Activated T-helper 2 cell treated with anti-CD3 and anti-CD28 coated beads, Interferon-gamma antibody, Interleukin-2, Interleukin-4, amounts not matched to agents 10 μg/mL and 5 μg/mL and 100 μg/mL, durations not matched to agents 14 hours and 24 hours and 36 hours (primary cell): ENCODE data around the gene NPR1. TPM values are rescaled to one million over a fixed set of nuclear protein-coding genes. Genes with fewer than 3 reads are reported as not detected.

ENCODE experiments used
- DNase-seq: peaks from one replicate; pipeline ENCODE4 v3.0.0; 2021; ENCODE audit warnings: low spot score
- H3K27ac Mint-ChIP-seq: one replicate; pipeline ENCODE4 v1.8.0; 2021; ENCODE audit warnings: mixed read lengths
- H3K27me3 Mint-ChIP-seq: one replicate; pipeline ENCODE4 v1.8.0; 2021; ENCODE audit warnings: low read depth, mixed read lengths
- H3K36me3 Mint-ChIP-seq: one replicate; pipeline ENCODE4 v1.8.0; 2021; ENCODE audit warnings: low read depth, mixed read lengths
- H3K4me1 Mint-ChIP-seq: one replicate; pipeline ENCODE4 v1.8.0; 2021; ENCODE audit warnings: low read depth, mixed read lengths
- H3K4me3 Mint-ChIP-seq: one replicate; pipeline ENCODE4 v1.8.0; 2021; ENCODE audit warnings: low read depth, mild to moderate bottlenecking, moderate library complexity, mixed read lengths
- H3K9me3 Mint-ChIP-seq: one replicate; pipeline ENCODE4 v1.8.0; 2021; ENCODE audit warnings: mixed read lengths
- intact Hi-C: fragments of 100-400 bp; cut with micrococcal nuclease; formaldehyde crosslinking; loops from one replicate; pipeline ENCODE4 v1.15.1; 2023
- total RNA-seq: library from RNA; stranded (reverse); gene quantifications from 2 replicates; pipeline ENCODE4 v1.2.3, GENCODE V29; 2022

The NPR1 gene
- total RNA-seq, result not detected in 2 replicates

DNA sequence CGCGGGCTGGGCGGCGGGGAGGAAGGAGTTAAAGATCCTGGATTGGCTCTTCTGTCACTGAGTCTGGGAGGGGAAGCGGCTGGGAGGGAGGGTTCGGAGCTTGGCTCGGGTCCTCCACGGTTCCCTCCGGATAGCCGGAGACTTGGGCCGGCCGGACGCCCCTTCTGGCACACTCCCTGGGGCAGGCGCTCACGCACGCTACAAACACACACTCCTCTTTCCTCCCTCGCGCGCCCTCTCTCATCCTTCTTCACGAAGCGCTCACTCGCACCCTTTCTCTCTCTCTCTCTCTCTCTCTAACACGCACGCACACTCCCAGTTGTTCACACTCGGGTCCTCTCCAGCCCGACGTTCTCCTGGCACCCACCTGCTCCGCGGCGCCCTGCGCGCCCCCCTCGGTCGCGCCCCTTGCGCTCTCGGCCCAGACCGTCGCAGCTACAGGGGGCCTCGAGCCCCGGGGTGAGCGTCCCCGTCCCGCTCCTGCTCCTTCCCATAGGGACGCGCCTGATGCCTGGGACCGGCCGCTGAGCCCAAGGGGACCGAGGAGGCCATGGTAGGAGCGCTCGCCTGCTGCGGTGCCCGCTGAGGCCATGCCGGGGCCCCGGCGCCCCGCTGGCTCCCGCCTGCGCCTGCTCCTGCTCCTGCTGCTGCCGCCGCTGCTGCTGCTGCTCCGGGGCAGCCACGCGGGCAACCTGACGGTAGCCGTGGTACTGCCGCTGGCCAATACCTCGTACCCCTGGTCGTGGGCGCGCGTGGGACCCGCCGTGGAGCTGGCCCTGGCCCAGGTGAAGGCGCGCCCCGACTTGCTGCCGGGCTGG, at the start of gene NPR1:
NPR1 (plus strand) TSS at position 170 of the 818 bp plus-strand sequence; CDS start at position 591, 421 bp downstream.
- H3K27ac Mint-ChIP-seq, result no peak within 1 kb of the TSS
- H3K36me3 Mint-ChIP-seq, result no peaks in the 10 kb centered on the region

DNA sequence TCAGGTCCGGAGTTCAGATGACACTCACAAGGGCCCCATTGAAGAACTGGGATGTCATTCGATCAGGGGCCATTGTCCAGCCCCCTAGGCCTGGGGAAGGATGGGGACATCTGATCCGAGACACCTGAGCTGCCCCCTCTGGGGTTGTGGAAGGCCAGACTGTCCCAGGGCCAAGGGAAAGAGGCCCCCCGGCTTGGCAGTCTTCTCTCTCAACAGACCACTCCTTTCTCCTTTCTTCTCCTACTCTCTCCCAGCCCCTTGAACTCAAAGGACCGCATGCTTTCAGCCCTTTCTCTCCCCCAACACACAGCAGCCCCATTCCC, 49.2 kb upstream of the NPR1 start:
- Mint-ChIP-seq H3K27me3 (no peaks in the 10 kb centered on the region), H3K36me3 (peaks cover 8% of the 10 kb centered on the region), H3K9me3 (no peaks in the 10 kb centered on the region), H3K4me1 (peaks cover 19% of the 10 kb centered on the region), H3K4me3 (no peak overlapping the region), H3K27ac (no peak overlapping the region)
- intact Hi-C loops, result no loop called here
- DNase-seq, result no peak

More for the DNA sequence above, at the start of gene NPR1:
- no peak for DNase-seq
- H3K27me3 Mint-ChIP-seq, result peaks cover 43% of the 10 kb centered on the region
- H3K9me3 Mint-ChIP-seq, result no peaks in the 10 kb centered on the region
- intact Hi-C loops, result no loop called here
- H3K4me1 Mint-ChIP-seq, result peaks cover 18% of the 10 kb centered on the region
- peak within 1 kb of the TSS; percentile 71 for H3K4me3 Mint-ChIP-seq

DNA sequence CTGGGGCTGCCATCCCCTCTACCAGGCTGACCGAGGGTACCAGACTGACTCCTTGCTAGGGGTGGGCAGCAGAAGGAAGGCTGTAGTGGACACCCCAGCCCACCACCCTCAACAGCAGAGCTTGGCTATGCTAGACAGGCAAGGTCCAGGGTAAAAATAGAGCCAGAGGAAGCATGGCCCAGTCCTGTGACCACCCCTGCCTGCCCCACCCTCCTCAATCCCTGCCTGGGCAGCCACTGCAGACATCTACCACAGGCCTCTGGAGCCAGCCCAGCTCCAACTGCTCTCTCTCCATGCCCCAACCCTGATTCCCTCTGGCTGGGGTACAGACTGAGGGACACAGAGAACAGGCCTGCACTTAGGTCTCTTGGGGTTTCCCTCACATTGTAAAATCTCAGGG, 48.5 kb upstream of the NPR1 start:
- intact Hi-C loops, result loop anchor here (5.0 kb wide), 1 partner anchor 58 kb away; no protein-coding TSS in a partner anchor
- no peak overlapping the region for H3K27ac Mint-ChIP-seq

DNA sequence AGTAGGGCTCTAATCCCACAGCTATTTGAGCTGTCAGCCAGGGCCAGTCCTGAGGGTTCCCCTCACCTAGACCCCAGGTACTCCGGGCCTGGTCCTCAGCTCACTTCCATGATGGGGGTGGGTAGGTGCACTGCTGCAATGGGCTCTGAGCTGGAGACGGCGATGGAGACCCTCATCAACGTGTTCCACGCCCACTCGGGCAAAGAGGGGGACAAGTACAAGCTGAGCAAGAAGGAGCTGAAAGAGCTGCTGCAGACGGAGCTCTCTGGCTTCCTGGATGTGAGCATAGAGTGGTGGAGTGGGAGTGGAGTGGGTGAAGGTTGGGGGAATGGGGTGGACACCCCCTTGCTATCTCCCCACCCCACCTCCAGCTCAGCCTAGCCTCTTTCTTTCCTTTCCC, 48.1 kb upstream of the NPR1 start:
- DNase-seq, result no peak
- intact Hi-C loops, result loop anchor here (5.0 kb wide), 1 partner anchor 58 kb away; no protein-coding TSS in a partner anchor
- no peak overlapping the region for H3K27ac Mint-ChIP-seq
- H3K27me3 Mint-ChIP-seq, result no peaks in the 10 kb centered on the region
- peaks cover 15% of the 10 kb centered on the region for H3K36me3 Mint-ChIP-seq
- peaks cover 19% of the 10 kb centered on the region for H3K4me1 Mint-ChIP-seq
- H3K4me3 Mint-ChIP-seq, result no peak overlapping the region
- H3K9me3 Mint-ChIP-seq, result no peaks in the 10 kb centered on the region

More for the DNA sequence above, 48.5 kb upstream of the NPR1 start:
- no peak for DNase-seq
- peaks cover 19% of the 10 kb centered on the region for H3K4me1 Mint-ChIP-seq
- H3K36me3 Mint-ChIP-seq, result peaks cover 13% of the 10 kb centered on the region
- H3K27me3 Mint-ChIP-seq, result no peaks in the 10 kb centered on the region
- H3K4me3 Mint-ChIP-seq, result no peak overlapping the region
- no peaks in the 10 kb centered on the region for H3K9me3 Mint-ChIP-seq

DNA sequence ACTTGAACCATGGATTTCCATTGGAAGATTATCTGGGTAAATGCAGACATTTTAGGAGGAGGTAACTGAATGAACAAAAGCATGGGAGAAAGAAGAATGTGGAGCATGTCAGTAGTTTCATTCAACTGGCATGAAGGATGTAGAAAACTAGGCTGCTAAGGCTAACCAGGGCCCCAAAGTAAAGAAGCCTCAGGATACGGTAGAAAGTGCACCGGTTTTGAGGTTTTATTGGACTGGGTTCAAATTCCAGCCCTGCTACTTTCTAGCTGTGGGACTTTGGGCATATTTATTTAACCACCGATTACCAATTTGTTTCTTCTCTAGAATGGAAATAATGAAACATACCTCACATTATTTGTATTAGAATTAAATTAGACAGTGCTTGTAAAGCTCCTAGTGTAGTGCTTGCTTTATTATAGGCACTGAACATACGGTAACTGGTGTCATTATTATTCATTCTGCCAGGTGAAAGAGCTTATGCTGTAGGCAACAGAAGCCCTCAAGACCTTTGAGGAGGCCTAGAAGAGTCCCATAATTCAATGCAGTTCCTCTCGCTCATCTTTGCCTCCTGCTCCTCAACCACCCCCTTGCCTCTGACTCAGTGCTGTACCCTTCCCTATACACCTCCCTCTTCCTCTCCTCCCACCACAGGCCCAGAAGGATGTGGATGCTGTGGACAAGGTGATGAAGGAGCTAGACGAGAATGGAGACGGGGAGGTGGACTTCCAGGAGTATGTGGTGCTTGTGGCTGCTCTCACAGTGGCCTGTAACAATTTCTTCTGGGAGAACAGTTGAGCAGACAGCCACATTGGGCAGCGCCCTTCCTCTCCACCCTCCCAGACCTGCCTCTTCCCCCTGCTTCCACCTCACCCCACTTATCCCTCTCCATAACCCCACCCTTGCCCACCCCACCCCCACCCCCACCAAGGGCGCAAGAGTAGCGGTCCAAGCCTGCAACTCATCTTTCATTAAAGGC, 47.2 kb upstream of the NPR1 start:
- H3K27ac Mint-ChIP-seq, result peak overlapping the region; percentile 43
- peaks cover 23% of the 10 kb centered on the region for H3K36me3 Mint-ChIP-seq
- H3K27me3 Mint-ChIP-seq, result no peaks in the 10 kb centered on the region
- peaks cover 21% of the 10 kb centered on the region for H3K4me1 Mint-ChIP-seq
- DNase-seq, result no peak
- intact Hi-C loops, result loop anchor here (2.0 to 5.0 kb wide), 2 partner anchors 59 to 87 kb away; partner anchors contain the start of gene S100A4
- no peak overlapping the region for H3K4me3 Mint-ChIP-seq
- H3K9me3 Mint-ChIP-seq, result no peaks in the 10 kb centered on the region

DNA sequence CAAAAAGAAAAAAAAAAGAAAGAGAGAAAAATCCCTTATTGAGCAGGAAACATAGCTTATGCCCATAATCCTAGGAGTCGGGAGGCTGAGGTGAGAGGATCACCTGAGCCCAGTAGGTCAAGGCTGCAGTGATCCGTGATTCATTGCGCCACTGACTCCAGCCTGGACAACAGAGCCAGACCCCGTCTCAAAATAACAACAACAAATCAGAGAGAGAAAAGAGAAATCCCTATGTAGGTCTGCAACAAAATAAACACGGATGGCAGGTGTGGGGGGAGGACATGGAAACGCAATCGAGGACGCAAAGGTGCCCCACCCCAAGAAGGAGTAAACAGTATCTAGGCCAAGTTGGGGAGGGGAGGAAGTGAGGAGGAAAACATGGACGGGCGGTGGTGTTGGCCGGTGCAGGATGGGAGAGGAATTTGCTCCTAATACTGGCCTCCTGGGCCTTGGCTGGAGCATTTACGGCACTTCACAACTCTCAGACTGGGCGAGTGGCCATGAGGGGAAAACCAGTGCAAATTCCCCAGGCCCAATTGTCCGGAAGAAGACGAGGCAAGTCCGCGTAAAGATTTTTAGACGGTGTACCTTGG, 45.2 kb upstream of the NPR1 start:
- H3K4me3 Mint-ChIP-seq, result peak overlapping the region; percentile 96
- intact Hi-C loops, result loop anchor here (1.0 to 5.0 kb wide), 3 partner anchors 25 to 88 kb away; partner anchors contain the start of genes S100A4 and SNAPIN
- peaks cover 28% of the 10 kb centered on the region for H3K4me1 Mint-ChIP-seq
- H3K36me3 Mint-ChIP-seq, result peaks cover 39% of the 10 kb centered on the region
- no peak for DNase-seq
- H3K9me3 Mint-ChIP-seq, result no peaks in the 10 kb centered on the region
- H3K27me3 Mint-ChIP-seq, result no peaks in the 10 kb centered on the region
- peak overlapping the region; percentile 100 for H3K27ac Mint-ChIP-seq

DNA sequence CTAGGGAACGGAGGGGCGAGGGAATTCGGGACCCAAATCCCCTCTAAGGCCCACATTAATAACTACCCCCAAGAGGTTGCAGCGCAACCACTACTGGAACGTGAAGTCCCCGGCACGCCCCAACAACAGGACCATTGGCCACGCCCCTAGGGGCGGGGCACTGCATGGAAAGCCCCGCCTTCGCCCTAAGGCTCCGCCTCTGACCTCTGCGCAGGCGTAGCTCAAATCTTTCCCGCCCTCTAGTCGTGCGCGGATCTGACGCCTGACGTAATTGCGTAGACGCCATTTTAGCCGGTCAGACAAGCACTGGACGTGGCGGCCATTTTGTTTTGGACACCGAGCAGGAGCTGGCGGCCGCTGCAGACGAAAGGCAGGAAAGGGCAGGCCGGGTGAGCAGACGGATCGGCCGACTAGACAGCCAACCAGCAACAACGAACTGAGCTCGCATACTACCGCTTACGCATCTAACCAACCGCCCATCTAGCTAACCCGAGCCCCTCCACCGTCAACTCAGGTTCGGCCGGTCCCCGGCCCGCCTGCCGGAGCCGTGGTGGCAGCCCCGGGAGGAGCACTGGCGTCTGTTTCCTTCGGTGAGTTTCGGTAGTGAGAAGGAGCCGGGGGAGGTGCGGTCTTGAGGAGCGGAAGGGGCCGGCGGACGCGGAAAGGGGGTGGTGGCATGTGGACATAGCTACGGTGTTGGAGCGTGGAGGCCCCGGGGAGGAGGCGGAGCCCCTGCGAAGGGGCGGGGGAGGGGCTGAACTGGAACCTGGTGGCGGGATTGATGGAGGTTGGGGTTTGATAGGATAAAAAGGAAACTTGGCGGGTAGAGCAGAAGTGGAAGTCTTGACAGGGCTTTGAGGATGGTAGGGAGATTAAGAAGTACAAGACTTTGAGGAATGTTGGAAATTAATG, 44.5 kb upstream of the NPR1 start, which contains the start of gene CHTOP:
CHTOP (plus strand) TSS at position 313 of the 912 bp plus-strand sequence. CDS start 2,523 bp downstream, outside the sequence.
- intact Hi-C loops, result loop anchor here (1.0 to 5.0 kb wide), 5 partner anchors 24 to 101 kb away; partner anchors contain the start of genes S100A4 and SNAPIN
- Mint-ChIP-seq H3K36me3 (peaks cover 47% of the 10 kb centered on the region), H3K27ac (peak within 1 kb of the TSS; percentile 100), H3K4me3 (peak within 1 kb of the TSS; percentile 96), H3K9me3 (no peaks in the 10 kb centered on the region), H3K4me1 (peaks cover 28% of the 10 kb centered on the region), H3K27me3 (no peaks in the 10 kb centered on the region)
- peak; percentile 96 for DNase-seq

DNA sequence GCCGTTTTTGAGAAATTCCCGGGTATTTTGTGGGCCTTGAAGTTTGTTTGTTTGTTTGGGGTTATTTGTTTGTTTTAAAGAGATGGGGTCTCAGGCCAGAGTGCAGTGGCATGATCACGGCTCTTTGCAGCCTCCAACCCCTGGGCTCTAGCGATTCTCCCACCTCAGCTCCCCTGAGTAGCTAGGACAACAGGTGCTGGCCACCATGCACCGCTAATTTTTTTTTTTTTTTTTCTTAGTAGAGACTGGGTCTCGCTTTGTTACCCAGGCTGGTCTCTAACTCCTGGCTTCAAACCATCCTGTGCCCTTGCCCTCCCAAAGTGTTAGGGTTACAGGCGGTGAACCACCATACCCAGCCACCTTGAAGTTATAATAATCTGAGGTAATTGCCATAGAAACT, 42.6 kb upstream of the NPR1 start:
- DNase-seq, result no peak
- intact Hi-C loops, result loop anchor here (2.0 kb wide), 1 partner anchor 103 kb away; no protein-coding TSS in a partner anchor
- H3K4me3 Mint-ChIP-seq, result peak overlapping the region; percentile 66
- peaks cover 58% of the 10 kb centered on the region for H3K36me3 Mint-ChIP-seq
- H3K9me3 Mint-ChIP-seq, result no peaks in the 10 kb centered on the region
- peaks cover 25% of the 10 kb centered on the region for H3K4me1 Mint-ChIP-seq
- no peak overlapping the region for H3K27ac Mint-ChIP-seq
- H3K27me3 Mint-ChIP-seq, result no peaks in the 10 kb centered on the region

DNA sequence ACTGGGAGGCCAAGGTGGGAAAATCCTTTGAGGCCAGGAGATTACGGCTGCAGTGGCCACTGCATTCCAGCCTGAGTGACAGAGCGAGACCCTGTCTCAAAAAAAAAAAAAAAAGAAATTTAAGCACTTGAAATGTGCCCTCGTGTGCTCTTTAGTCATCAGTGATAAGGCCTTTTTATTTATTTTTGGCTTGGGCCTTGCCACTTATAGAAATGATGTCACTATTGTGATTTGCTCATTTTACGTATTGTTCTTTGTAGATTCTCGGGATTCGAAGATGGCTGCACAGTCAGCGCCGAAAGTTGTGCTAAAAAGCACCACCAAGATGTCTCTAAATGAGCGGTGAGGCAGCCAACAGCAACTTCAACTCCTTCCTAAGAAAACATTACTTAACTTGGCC, 42.2 kb upstream of the NPR1 start:
- H3K4me3 Mint-ChIP-seq, result peak overlapping the region; percentile 66
- no peak for DNase-seq
- intact Hi-C loops, result no loop called here
- H3K9me3 Mint-ChIP-seq, result no peaks in the 10 kb centered on the region
- peaks cover 26% of the 10 kb centered on the region for H3K4me1 Mint-ChIP-seq
- H3K36me3 Mint-ChIP-seq, result peaks cover 62% of the 10 kb centered on the region
- no peak overlapping the region for H3K27ac Mint-ChIP-seq
- no peaks in the 10 kb centered on the region for H3K27me3 Mint-ChIP-seq

DNA sequence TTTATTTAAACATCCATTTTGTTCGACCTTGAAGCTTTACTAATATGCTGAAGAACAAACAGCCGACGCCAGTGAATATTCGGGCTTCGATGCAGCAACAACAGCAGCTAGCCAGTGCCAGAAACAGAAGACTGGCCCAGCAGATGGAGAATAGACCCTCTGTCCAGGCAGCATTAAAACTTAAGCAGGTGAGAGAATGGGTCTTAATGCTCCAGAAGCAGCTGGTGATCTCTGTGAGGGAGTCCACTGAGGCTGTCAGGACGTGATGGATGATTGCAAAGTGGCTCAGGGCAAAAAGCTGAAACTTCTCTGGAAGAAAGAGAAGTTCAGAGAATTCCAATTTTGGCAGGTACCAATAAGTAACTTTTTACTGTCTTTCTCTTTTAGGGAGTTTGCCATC, 40.2 kb upstream of the NPR1 start:
- H3K4me1 Mint-ChIP-seq, result peaks cover 21% of the 10 kb centered on the region
- H3K36me3 Mint-ChIP-seq, result peaks cover 73% of the 10 kb centered on the region
- no peaks in the 10 kb centered on the region for H3K27me3 Mint-ChIP-seq
- H3K27ac Mint-ChIP-seq, result no peak overlapping the region
- no peak overlapping the region for H3K4me3 Mint-ChIP-seq
- H3K9me3 Mint-ChIP-seq, result no peaks in the 10 kb centered on the region
- intact Hi-C loops, result no loop called here
- no peak for DNase-seq

DNA sequence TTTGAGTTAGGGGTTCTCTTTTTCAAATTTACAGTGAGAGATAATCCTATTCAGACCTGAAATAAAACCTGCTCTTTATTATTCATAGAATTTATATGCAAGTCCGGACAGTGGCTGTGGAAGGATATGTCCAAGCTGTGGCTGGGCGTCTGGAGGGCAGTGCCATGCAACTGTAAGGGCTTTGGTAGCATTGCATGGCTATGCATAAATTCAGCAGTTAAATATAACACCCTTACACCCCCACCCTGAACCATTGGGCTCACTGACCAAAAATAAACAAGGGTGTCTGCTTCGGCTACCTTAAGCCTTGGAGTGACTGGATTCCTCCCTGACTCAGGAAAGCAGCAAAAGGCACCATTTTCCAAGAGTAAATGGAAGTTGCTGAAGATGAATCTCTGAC, 39.2 kb upstream of the NPR1 start:
- intact Hi-C loops, result no loop called here
- no peak for DNase-seq
- no peak overlapping the region for H3K27ac Mint-ChIP-seq
- H3K4me1 Mint-ChIP-seq, result peaks cover 21% of the 10 kb centered on the region
- peaks cover 78% of the 10 kb centered on the region for H3K36me3 Mint-ChIP-seq
- H3K9me3 Mint-ChIP-seq, result no peaks in the 10 kb centered on the region
- no peak overlapping the region for H3K4me3 Mint-ChIP-seq
- H3K27me3 Mint-ChIP-seq, result no peaks in the 10 kb centered on the region
